Measurements from ENCODE around the gene SRD5A1. TPM values are rescaled to one million over a fixed set of nuclear protein-coding genes. Genes with fewer than 3 reads are reported as not detected.
"Not testable (repeated sequence)": the region's sequence is repeated elsewhere in the genome, so short reads cannot be mapped to it uniquely, and the experiment has no call there.

SRD5A1 gene
- total and polyA plus RNA-seq, 4 donors, result 2.5 to 7.7 (median 4.7) TPM

- 93 to 95% methylated on average over 13 of the region's 13 CpGs for WGBS, 2 donors
- no peaks in the 10 kb centered on the region for H3K9me3 ChIP-seq (ENCODE audit: control insufficient read depth, low read length)
- ATAC-seq (ENCODE audit: low FRiP score), result peak; percentile 47
Measured at GRCh38 chr5:6659941-6660684, 26.9 kb downstream of the SRD5A1 start.

GRCh38 chr5:6660688-6661087 is 27.4 kb downstream of the SRD5A1 start:
- H3K36me3 ChIP-seq (ENCODE audit: control insufficient read depth in 1 of 2, insufficient read depth in 2 of 2, low read length in 1 of 2), result peaks cover 2 to 4% of the 10 kb centered on the region in 2 donors
- no peak overlapping the region for H3K4me3 ChIP-seq (ENCODE audit: low read length in 2 of 2)
- DNase-seq (no peak), ATAC-seq (ENCODE audit: low FRiP score) (no peak)
- H3K27ac ChIP-seq (ENCODE audit: low read depth in 1 of 2, low read length in 2 of 2), result no peak overlapping the region
- H3K27me3 ChIP-seq (ENCODE audit: control insufficient read depth in 1 of 2, insufficient read depth in 2 of 2, low read length in 1 of 2), result no peaks in the 10 kb centered on the region
- intact Hi-C loops (cut with DNase I), result no loop called here
- no peaks in the 10 kb centered on the region for H3K4me1 ChIP-seq (ENCODE audit: control insufficient read depth in 1 of 2, insufficient read depth in 2 of 2, low read length in 2 of 2)
- 93 to 97% methylated on average over 3 of the region's 3 CpGs for WGBS, 2 donors
- H3K9me3 ChIP-seq (ENCODE audit: control insufficient read depth, low read length), result no peaks in the 10 kb centered on the region

More at GRCh38 chr5:6659941-6660684, 26.9 kb downstream of the SRD5A1 start:
- H3K4me3 ChIP-seq (ENCODE audit: low read length in 2 of 2), result no peak overlapping the region
- H3K27me3 ChIP-seq (ENCODE audit: control insufficient read depth in 1 of 2, insufficient read depth in 2 of 2, low read length in 1 of 2), result no peaks in the 10 kb centered on the region
- no peak for DNase-seq
- H3K4me1 ChIP-seq (ENCODE audit: control insufficient read depth in 1 of 2, insufficient read depth in 2 of 2, low read length in 2 of 2), result no peaks in the 10 kb centered on the region
- no peak overlapping the region for H3K27ac ChIP-seq (ENCODE audit: low read depth in 1 of 2, low read length in 2 of 2)
- intact Hi-C loops (cut with DNase I), result no loop called here
- peaks cover 4 to 5% of the 10 kb centered on the region in 2 donors for H3K36me3 ChIP-seq (ENCODE audit: control insufficient read depth in 1 of 2, insufficient read depth in 2 of 2, low read length in 1 of 2)

- H3K9me3 ChIP-seq (ENCODE audit: control insufficient read depth, low read length), result no peaks in the 10 kb centered on the region
- 91 to 99% methylated on average over 15 of the region's 15 CpGs for WGBS, 2 donors
- ATAC-seq (ENCODE audit: low FRiP score) (no peak), DNase-seq (no peak)
- no peaks in the 10 kb centered on the region for H3K4me1 ChIP-seq (ENCODE audit: control insufficient read depth in 1 of 2, insufficient read depth in 2 of 2, low read length in 2 of 2)
- no peak overlapping the region for H3K27ac ChIP-seq (ENCODE audit: low read depth in 1 of 2, low read length in 2 of 2)
- intact Hi-C loops (cut with DNase I), result no loop called here
- no peaks in the 10 kb centered on the region for H3K27me3 ChIP-seq (ENCODE audit: control insufficient read depth in 1 of 2, insufficient read depth in 2 of 2, low read length in 1 of 2)
- peaks cover 0 to 2% of the 10 kb centered on the region in 2 donors for H3K36me3 ChIP-seq (ENCODE audit: control insufficient read depth in 1 of 2, insufficient read depth in 2 of 2, low read length in 1 of 2)
- H3K4me3 ChIP-seq (ENCODE audit: low read length in 2 of 2), result no peak overlapping the region
Measured at GRCh38 chr5:6666762-6667161, 33.5 kb downstream of the SRD5A1 start.

GRCh38 chr5:6667648-6668047 is 34.4 kb downstream of the SRD5A1 start:
- H3K4me1 ChIP-seq (ENCODE audit: control insufficient read depth in 1 of 2, insufficient read depth in 2 of 2, low read length in 2 of 2), result no peaks in the 10 kb centered on the region
- no peaks in the 10 kb centered on the region for H3K27me3 ChIP-seq (ENCODE audit: control insufficient read depth in 1 of 2, insufficient read depth in 2 of 2, low read length in 1 of 2)
- no peak overlapping the region for H3K27ac ChIP-seq (ENCODE audit: low read depth in 1 of 2, low read length in 2 of 2)
- no peak overlapping the region for H3K4me3 ChIP-seq (ENCODE audit: low read length in 2 of 2)
- intact Hi-C loops (cut with DNase I), result no loop called here
- DNase-seq (no peak), ATAC-seq (ENCODE audit: low FRiP score) (no peak)
- no peaks in the 10 kb centered on the region for H3K9me3 ChIP-seq (ENCODE audit: control insufficient read depth, low read length)
- WGBS, 2 donors, result 94% methylated on average over 5 of the region's 5 CpGs
- H3K36me3 ChIP-seq (ENCODE audit: control insufficient read depth in 1 of 2, insufficient read depth in 2 of 2, low read length in 1 of 2), result peaks cover 0 to 2% of the 10 kb centered on the region in 2 donors

GRCh38 chr5:6668717-6669116 is 35.5 kb downstream of the SRD5A1 start:
- H3K27ac ChIP-seq (ENCODE audit: low read depth in 1 of 2, low read length in 2 of 2); H3K27me3 ChIP-seq (ENCODE audit: control insufficient read depth in 1 of 2, insufficient read depth in 2 of 2, low read length in 1 of 2); DNase-seq; H3K9me3 ChIP-seq (ENCODE audit: control insufficient read depth, low read length); H3K4me1 ChIP-seq (ENCODE audit: control insufficient read depth in 1 of 2, insufficient read depth in 2 of 2, low read length in 2 of 2); ATAC-seq (ENCODE audit: low FRiP score); intact Hi-C loops (cut with DNase I); H3K36me3 ChIP-seq (ENCODE audit: control insufficient read depth in 1 of 2, insufficient read depth in 2 of 2, low read length in 1 of 2); H3K4me3 ChIP-seq (ENCODE audit: low read length in 2 of 2): not testable (repeated sequence)
- WGBS, 2 donors, result 70 to 84% methylated on average over 9 of the region's 9 CpGs

- Histone ChIP-seq H3K4me1 (ENCODE audit: control insufficient read depth in 1 of 2, insufficient read depth in 2 of 2, low read length in 2 of 2) (no peaks in the 10 kb centered on the region), H3K4me3 (ENCODE audit: low read length in 2 of 2) (no peak overlapping the region), H3K9me3 (ENCODE audit: control insufficient read depth, low read length) (no peaks in the 10 kb centered on the region), H3K36me3 (ENCODE audit: control insufficient read depth in 1 of 2, insufficient read depth in 2 of 2, low read length in 1 of 2) (no peaks in the 10 kb centered on the region), H3K27ac (ENCODE audit: low read depth in 1 of 2, low read length in 2 of 2) (no peak overlapping the region), H3K27me3 (ENCODE audit: control insufficient read depth in 1 of 2, insufficient read depth in 2 of 2, low read length in 1 of 2) (no peaks in the 10 kb centered on the region)
- DNase-seq, result no peak
- ATAC-seq (ENCODE audit: low FRiP score), result no peak
- intact Hi-C loops (cut with DNase I), result no loop called here
- 76 to 82% methylated on average over 5 of the region's 5 CpGs for WGBS, 2 donors
Measured at GRCh38 chr5:6673031-6673430, 39.8 kb downstream of the SRD5A1 start.

GRCh38 chr5:6673963-6674362 is 40.7 kb downstream of the SRD5A1 start:
- Histone ChIP-seq H3K36me3 (ENCODE audit: control insufficient read depth in 1 of 2, insufficient read depth in 2 of 2, low read length in 1 of 2) (no peaks in the 10 kb centered on the region), H3K27me3 (ENCODE audit: control insufficient read depth in 1 of 2, insufficient read depth in 2 of 2, low read length in 1 of 2) (no peaks in the 10 kb centered on the region), H3K9me3 (ENCODE audit: control insufficient read depth, low read length) (no peaks in the 10 kb centered on the region), H3K4me3 (ENCODE audit: low read length in 2 of 2) (no peak overlapping the region), H3K27ac (ENCODE audit: low read depth in 1 of 2, low read length in 2 of 2) (no peak overlapping the region), H3K4me1 (ENCODE audit: control insufficient read depth in 1 of 2, insufficient read depth in 2 of 2, low read length in 2 of 2) (no peaks in the 10 kb centered on the region)
- ATAC-seq (ENCODE audit: low FRiP score) (no peak), DNase-seq (no peak)
- WGBS, 2 donors, result 95 to 98% methylated on average over 1 of the region's 1 CpG
- intact Hi-C loops (cut with DNase I), result no loop called here

- 96 to 98% methylated on average over 3 of the region's 3 CpGs for WGBS, 2 donors
- no peaks in the 10 kb centered on the region for H3K4me1 ChIP-seq (ENCODE audit: control insufficient read depth in 1 of 2, insufficient read depth in 2 of 2, low read length in 2 of 2)
- intact Hi-C loops (cut with DNase I), result no loop called here
- H3K27me3 ChIP-seq (ENCODE audit: control insufficient read depth in 1 of 2, insufficient read depth in 2 of 2, low read length in 1 of 2), result no peaks in the 10 kb centered on the region
- no peaks in the 10 kb centered on the region for H3K9me3 ChIP-seq (ENCODE audit: control insufficient read depth, low read length)
- no peak overlapping the region for H3K27ac ChIP-seq (ENCODE audit: low read depth in 1 of 2, low read length in 2 of 2)
- H3K36me3 ChIP-seq (ENCODE audit: control insufficient read depth in 1 of 2, insufficient read depth in 2 of 2, low read length in 1 of 2), result no peaks in the 10 kb centered on the region
- no peak overlapping the region for H3K4me3 ChIP-seq (ENCODE audit: low read length in 2 of 2)
- ATAC-seq (ENCODE audit: low FRiP score), result no peak
- no peak for DNase-seq
Measured at GRCh38 chr5:6674421-6674820, 41.2 kb downstream of the SRD5A1 start.

GRCh38 chr5:6674886-6675285 is 41.6 kb downstream of the SRD5A1 start:
- H3K27me3 ChIP-seq (ENCODE audit: control insufficient read depth in 1 of 2, insufficient read depth in 2 of 2, low read length in 1 of 2), result no peaks in the 10 kb centered on the region
- no peaks in the 10 kb centered on the region for H3K36me3 ChIP-seq (ENCODE audit: control insufficient read depth in 1 of 2, insufficient read depth in 2 of 2, low read length in 1 of 2)
- no peaks in the 10 kb centered on the region for H3K9me3 ChIP-seq (ENCODE audit: control insufficient read depth, low read length)
- intact Hi-C loops (cut with DNase I), result no loop called here
- no peak for ATAC-seq (ENCODE audit: low FRiP score)
- no peaks in the 10 kb centered on the region for H3K4me1 ChIP-seq (ENCODE audit: control insufficient read depth in 1 of 2, insufficient read depth in 2 of 2, low read length in 2 of 2)
- DNase-seq, result no peak
- 94 to 95% methylated on average over 10 of the region's 10 CpGs for WGBS, 2 donors
- H3K27ac ChIP-seq (ENCODE audit: low read depth in 1 of 2, low read length in 2 of 2), result no peak overlapping the region
- no peak overlapping the region for H3K4me3 ChIP-seq (ENCODE audit: low read length in 2 of 2)
